ENCODE measurements around the gene KDM2A. TPM values are rescaled to one million over a fixed set of nuclear protein-coding genes. Genes with fewer than 3 reads are reported as not detected.
"Not testable (repeated sequence)": the region's sequence is repeated elsewhere in the genome, so short reads cannot be mapped to it uniquely, and the experiment has no call there.

KDM2A gene
- total RNA-seq, 2 experiments from 2014 or later, result 128 to 134 TPM

DNA sequence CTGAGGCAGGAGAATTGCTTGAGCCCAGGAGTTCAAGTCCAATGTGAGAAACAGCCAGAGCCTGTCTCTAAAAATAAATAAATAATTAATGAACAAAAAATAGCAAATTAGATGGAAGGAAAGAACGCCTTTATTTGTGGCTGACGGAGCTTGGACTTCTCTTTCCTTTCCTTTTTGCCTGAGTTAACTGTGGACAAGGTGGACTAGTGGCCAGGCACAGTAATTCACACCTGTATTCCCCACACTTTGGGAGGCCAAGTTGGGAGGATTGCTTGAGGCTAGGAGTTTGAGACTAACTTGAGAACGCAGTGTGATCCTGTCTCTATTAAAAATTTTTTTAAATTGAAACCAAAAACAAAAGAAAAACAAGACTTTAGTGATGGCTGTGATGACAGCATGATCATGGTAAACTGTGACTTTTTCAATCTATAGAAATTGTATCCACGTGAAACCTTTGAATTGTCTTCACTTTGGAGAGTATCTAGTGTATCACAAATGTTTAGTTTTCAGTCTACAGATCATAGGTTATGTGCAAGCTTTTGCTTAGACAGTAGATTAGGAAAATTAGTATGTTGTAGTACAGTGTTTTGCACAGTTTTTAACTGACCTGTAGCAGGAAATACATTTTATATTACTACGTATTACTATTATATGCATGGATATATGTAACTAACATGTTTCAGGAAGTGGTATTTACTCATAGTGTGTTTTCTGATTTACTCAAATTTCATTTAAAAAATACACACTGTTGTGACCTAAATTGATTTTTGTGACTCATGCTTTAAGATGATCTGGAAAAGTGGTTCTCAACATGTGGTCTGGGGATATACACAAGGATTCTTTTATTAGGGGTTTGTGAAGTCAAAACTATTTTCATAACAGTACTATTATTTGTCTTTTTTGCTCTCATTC, 42.1 kb downstream of the KDM2A start:
- Mint-ChIP-seq H3K4me1 (peaks cover 16% of the 10 kb centered on the region), H3K27ac (no peak overlapping the region), H3K4me3 (no peak overlapping the region), H3K27me3 (no peaks in the 10 kb centered on the region), H3K36me3 (peaks cover 14% of the 10 kb centered on the region), H3K9me3 (no peaks in the 10 kb centered on the region)
- no peak for DNase-seq
- POLR2A ChIA-PET, result interaction anchor here (0.7 kb wide), 1 partner anchor 48 kb away, joined by 3 read pairs; no protein-coding TSS in a partner anchor
- no peak for ATAC-seq (ENCODE audit: low read depth)

DNA sequence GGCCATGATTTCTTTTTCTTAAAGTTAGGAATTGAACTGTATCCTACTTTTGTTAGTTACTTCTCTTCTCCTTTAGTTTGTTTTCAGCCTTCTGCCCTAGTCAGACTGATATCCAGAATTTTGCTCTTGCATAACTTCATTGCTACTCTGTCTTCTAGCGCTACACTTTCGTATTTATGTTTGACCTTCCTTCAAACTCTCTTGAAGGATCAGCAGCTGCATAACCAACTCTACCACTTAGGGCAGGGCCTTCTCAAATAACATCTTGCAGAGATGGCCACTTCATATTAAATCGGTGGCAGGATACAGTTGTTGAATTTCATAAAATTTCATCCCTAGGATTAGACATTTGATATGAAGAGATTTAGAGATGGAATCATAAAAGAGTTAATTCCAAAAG, 43.9 kb downstream of the KDM2A start:
- DNase-seq (no peak), ATAC-seq (ENCODE audit: low read depth) (no peak)
- H3K9me3 Mint-ChIP-seq, result no peaks in the 10 kb centered on the region
- peaks cover 12% of the 10 kb centered on the region for H3K36me3 Mint-ChIP-seq
- POLR2A ChIA-PET, result no interaction called here
- no peak overlapping the region for H3K4me3 Mint-ChIP-seq
- peaks cover 17% of the 10 kb centered on the region for H3K4me1 Mint-ChIP-seq
- no peak overlapping the region for H3K27ac Mint-ChIP-seq
- no peaks in the 10 kb centered on the region for H3K27me3 Mint-ChIP-seq

DNA sequence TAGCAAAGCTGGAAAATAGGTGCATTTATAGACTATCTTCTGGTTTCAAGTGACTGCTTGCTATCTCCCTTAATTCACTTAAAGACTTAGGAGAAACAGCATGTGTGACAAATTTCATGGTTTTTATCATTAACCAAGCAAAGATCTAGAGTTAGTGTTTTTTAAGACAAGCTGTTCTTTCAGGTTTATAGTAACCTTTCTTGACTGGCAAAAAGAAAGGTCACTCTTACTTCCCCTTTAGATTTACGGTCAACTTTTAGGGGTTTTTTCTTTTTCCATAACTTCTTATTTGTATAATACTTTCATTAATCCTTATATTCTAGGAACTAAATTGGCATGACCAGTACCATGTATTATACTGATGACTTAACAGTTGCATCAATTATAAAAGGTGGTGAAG, 46.6 kb downstream of the KDM2A start:
- Mint-ChIP-seq H3K9me3 (no peaks in the 10 kb centered on the region), H3K4me1 (peaks cover 21% of the 10 kb centered on the region), H3K27ac (no peak overlapping the region), H3K4me3 (no peak overlapping the region), H3K36me3 (peaks cover 10% of the 10 kb centered on the region), H3K27me3 (no peaks in the 10 kb centered on the region)
- POLR2A ChIA-PET, result no interaction called here
- DNase-seq (no peak), ATAC-seq (ENCODE audit: low read depth) (no peak)

DNA sequence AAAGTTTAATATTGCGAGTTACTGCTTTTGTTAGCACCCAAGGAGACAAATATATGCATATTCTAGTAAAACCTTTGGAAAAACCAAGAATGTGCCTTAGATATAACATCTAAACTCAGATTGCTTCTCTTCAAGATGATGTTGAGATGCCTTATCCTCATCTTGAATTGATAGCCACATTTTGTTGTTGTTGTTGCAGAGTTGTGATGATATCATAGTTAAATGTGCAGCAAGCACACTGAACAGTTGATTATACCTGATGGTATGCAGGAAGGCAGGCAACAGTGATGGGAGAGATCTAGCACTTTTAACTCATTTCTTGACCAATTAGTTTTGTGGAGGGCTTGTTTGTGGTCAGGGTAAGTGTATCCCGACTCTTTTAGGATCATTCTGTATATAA, 48.0 kb downstream of the KDM2A start:
- DNase-seq (no peak), ATAC-seq (ENCODE audit: low read depth) (no peak)
- Mint-ChIP-seq H3K4me3 (no peak overlapping the region), H3K36me3 (peaks cover 12% of the 10 kb centered on the region), H3K9me3 (no peaks in the 10 kb centered on the region), H3K4me1 (peaks cover 19% of the 10 kb centered on the region), H3K27ac (peak overlapping the region; percentile 37), H3K27me3 (no peaks in the 10 kb centered on the region)
- POLR2A ChIA-PET, result no interaction called here

DNA sequence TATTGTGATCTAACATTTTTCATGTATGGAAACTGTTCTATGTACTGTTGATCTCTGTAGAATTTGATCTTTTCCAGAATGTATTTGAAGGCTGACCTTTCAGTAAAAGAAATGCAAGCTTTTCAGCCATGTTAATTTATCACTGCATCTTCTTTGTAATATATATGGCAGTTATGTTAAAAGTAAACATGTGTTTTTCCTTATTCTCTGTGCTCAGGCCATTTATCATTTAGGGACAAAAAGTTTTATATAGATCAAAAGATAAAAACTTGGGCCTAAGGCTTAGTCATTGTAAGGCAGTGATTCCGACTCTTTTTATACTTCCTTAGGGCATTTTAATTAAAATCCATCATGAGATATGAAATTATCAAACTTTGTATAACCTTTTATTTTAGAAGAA, 48.7 kb downstream of the KDM2A start:
- POLR2A ChIA-PET, result interaction anchor here (0.7 kb wide), 1 partner anchor 55 kb away, joined by 3 read pairs; no protein-coding TSS in a partner anchor
- DNase-seq (no peak), ATAC-seq (ENCODE audit: low read depth) (no peak)
- Mint-ChIP-seq H3K4me3 (no peak overlapping the region), H3K36me3 (peaks cover 14% of the 10 kb centered on the region), H3K4me1 (peaks cover 19% of the 10 kb centered on the region), H3K9me3 (no peaks in the 10 kb centered on the region), H3K27ac (no peak overlapping the region), H3K27me3 (no peaks in the 10 kb centered on the region)

DNA sequence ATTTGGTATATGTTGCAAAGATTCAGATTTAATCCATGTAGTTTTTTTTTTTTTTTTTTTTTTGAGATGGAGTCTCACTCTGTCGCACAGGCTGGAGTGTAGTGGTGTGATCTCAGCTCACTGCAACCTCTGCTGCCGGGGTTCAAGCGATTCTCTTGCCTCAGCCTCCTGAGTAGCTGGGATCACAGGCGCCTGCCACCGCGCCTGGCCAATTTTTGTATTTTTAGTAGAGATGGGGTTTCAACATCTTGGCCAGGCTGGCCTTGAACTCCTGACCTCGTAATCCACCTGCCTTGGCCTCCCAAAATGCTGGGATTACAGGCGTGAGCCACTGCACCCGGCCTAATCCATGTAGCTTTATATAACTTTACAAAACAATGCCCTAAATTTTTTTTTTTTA, 49.8 kb downstream of the KDM2A start:
- not testable (repeated sequence) for H3K27me3 Mint-ChIP-seq; H3K9me3 Mint-ChIP-seq; DNase-seq; H3K4me3 Mint-ChIP-seq; H3K27ac Mint-ChIP-seq; ATAC-seq (ENCODE audit: low read depth); H3K36me3 Mint-ChIP-seq
- peaks cover 19% of the 10 kb centered on the region for H3K4me1 Mint-ChIP-seq
- POLR2A ChIA-PET, result interaction anchor here (0.6 kb wide), 1 partner anchor 236 kb away, joined by 3 read pairs; no protein-coding TSS in a partner anchor

DNA sequence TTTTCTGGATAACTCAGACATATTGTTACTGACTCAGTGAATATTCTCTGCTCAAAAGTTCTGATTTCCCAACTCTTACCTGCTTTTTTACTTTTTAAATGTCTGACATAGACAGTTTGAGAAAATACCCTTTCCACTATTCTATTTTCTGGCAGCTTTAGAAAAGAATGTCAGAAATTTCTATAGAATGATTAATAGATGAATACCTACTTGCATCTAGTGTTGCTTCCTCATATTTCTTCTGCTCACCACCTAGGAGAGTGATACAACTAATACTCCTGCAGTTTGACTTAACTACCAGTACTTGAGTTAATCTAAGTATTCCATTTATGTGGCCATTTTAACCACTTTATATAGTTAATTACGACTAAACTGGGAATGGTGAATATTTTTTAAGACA, 55.2 kb downstream of the KDM2A start:
- POLR2A ChIA-PET, result interaction anchor here (0.6 kb wide), 1 partner anchor 9 kb away, joined by 4 read pairs; no protein-coding TSS in a partner anchor
- Mint-ChIP-seq H3K4me3 (no peak overlapping the region), H3K27ac (no peak overlapping the region), H3K27me3 (no peaks in the 10 kb centered on the region), H3K4me1 (peaks cover 15% of the 10 kb centered on the region), H3K9me3 (no peaks in the 10 kb centered on the region), H3K36me3 (peaks cover 6% of the 10 kb centered on the region)
- ATAC-seq (ENCODE audit: low read depth) (no peak), DNase-seq (no peak)

DNA sequence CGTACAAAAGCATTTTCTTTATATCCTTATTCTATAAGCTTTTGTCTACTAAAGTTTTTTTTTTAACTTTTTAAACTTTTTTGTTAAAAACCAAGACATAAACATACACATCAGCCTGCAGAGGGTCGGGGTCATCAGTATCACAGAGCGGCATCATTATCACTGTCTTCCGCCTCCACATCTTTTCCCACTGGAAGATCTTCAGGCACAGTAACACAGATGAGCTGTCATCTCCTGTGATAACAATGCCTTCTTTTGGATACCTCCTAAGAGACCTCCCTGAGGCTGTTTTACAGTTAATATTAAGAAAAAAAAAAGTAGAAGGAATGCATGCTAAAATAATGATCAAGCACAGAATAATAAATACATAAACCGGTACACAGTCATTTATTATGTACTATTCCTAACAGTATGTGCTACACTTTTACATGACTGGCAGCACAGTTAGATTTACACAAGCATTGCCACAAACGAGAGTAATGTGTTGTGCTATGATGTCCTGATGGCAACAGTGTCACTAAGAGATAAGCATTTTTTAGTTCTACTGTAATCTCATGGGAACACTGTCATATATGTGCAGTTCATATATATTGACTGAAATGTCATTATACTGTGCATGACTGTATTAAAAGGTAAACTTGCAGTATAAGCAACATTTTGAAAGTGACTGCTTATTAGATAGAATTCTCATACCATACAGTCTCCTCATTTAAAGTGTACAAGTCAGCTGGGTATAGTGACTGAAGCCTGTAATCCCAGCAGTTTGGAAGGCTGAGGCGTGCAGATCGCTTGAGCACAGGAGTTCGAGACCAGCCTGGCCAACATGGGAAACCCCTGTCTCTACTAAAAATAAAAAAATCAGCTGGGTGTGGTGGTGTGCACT, 58.6 kb downstream of the KDM2A start:
- DNase-seq, result no peak
- peaks cover 8% of the 10 kb centered on the region for H3K4me1 Mint-ChIP-seq

DNA sequence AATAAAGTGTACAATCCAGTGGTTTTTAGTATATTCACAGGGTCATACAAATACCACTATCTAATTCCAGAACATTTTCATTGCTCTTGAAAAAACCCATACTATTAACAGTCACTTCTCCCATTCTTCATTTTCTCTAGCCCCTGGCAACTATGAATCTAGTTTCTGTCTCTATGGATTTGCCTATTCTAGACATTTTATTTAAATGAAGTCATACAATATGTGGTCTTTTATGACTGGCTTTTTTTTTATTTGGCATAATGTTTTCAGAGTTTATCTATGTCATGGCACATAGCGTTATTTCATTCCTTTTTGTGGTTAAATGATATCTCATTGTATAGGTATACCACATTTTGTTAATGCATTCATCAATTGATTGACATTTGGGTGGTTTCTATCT, 59.4 kb downstream of the KDM2A start:
- peaks cover 8% of the 10 kb centered on the region for H3K4me1 Mint-ChIP-seq
- no peaks in the 10 kb centered on the region for H3K27me3 Mint-ChIP-seq
- peaks cover 12% of the 10 kb centered on the region for H3K36me3 Mint-ChIP-seq
- no peaks in the 10 kb centered on the region for H3K9me3 Mint-ChIP-seq
- POLR2A ChIA-PET, result no interaction called here
- H3K27ac Mint-ChIP-seq, result no peak overlapping the region
- no peak for ATAC-seq (ENCODE audit: low read depth)
- DNase-seq, result no peak
- H3K4me3 Mint-ChIP-seq, result no peak overlapping the region

More for the DNA sequence above, 58.6 kb downstream of the KDM2A start:
- peaks cover 6% of the 10 kb centered on the region for H3K36me3 Mint-ChIP-seq
- no peak overlapping the region for H3K27ac Mint-ChIP-seq
- H3K9me3 Mint-ChIP-seq, result no peaks in the 10 kb centered on the region
- ATAC-seq (ENCODE audit: low read depth), result no peak
- H3K27me3 Mint-ChIP-seq, result no peaks in the 10 kb centered on the region
- H3K4me3 Mint-ChIP-seq, result no peak overlapping the region
- POLR2A ChIA-PET, result no interaction called here

DNA sequence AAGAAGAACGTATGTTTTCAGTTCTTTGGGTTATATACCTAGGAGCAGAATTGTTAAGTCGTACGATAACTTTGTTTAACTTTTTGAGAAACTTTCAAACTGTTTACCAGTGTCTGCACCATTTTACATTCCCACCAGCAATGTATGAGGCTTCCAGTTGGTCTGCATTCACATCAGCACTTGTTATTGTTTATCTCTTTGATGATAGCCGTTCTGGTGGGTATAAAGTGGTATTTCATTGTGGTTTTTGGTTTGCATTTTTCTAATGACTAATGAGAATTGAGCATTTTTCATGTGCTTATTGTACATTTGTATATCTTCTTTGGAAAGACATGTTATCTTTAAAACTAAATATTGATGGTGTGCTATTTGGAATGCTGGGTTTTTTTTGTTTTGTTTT, 59.8 kb downstream of the KDM2A start:
- H3K9me3 Mint-ChIP-seq, result no peaks in the 10 kb centered on the region

DNA sequence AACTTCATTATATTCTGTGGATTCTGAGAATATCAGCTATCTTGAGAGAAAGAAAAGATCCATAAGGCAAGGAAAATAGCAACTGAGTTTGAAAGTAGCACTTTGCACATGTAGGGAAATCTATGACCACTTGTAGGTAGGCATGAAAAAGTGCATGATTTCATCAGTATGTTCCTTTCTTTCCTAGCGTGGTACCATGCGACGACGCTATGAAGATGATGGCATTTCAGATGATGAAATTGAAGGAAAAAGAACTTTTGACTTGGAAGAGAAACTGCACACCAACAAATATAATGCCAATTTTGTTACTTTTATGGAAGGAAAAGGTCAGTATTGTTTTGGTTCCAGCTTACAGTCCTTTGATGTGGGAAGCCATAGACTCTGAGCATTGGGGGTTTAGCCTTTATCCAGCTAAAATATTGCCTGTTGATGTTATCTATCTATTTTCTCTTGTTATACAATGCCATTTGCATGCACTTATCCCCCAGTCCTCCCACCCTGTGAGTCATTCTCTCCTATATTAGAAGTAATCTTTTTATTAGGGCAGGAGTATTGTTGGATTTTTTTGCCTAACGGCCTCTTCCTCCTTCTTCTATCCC, 60.9 kb downstream of the KDM2A start:
- Mint-ChIP-seq H3K4me1 (peaks cover 8% of the 10 kb centered on the region), H3K4me3 (no peak overlapping the region), H3K27me3 (no peaks in the 10 kb centered on the region), H3K27ac (no peak overlapping the region), H3K36me3 (peaks cover 18% of the 10 kb centered on the region), H3K9me3 (no peaks in the 10 kb centered on the region)
- ATAC-seq (ENCODE audit: low read depth), result no peak
- POLR2A ChIA-PET, result no interaction called here
- no peak for DNase-seq

More for the DNA sequence above, 59.8 kb downstream of the KDM2A start:
- ATAC-seq (ENCODE audit: low read depth), result no peak
- POLR2A ChIA-PET, result no interaction called here
- Mint-ChIP-seq H3K4me1 (peaks cover 8% of the 10 kb centered on the region), H3K27me3 (no peaks in the 10 kb centered on the region), H3K27ac (no peak overlapping the region), H3K4me3 (no peak overlapping the region), H3K36me3 (peaks cover 12% of the 10 kb centered on the region)
- no peak for DNase-seq

DNA sequence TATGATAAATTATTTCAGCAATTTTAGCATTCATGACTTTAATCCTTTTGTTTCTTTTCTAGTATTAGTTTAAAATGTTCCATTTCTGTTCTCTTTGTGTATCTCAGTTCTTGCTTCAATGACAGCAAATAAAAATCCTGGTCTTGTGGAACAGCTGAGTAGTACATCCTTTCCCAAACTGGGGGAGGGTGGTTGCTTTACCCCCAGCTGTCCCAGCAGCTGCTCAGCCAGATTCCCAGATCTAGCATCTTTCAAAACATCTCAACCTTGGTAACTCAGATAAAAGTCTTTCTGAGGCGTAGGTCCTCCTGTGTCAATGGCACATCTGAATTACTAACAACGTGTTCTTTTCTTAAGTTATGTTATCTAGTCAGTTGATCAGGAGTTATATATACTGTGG, 75.0 kb downstream of the KDM2A start:
- no peak for ATAC-seq (ENCODE audit: low read depth)
- Mint-ChIP-seq H3K27me3 (no peaks in the 10 kb centered on the region), H3K4me1 (peaks cover 11% of the 10 kb centered on the region), H3K36me3 (peaks cover 12% of the 10 kb centered on the region), H3K9me3 (no peaks in the 10 kb centered on the region), H3K27ac (no peak overlapping the region), H3K4me3 (no peak overlapping the region)
- no peak for DNase-seq
- POLR2A ChIA-PET, result no interaction called here

DNA sequence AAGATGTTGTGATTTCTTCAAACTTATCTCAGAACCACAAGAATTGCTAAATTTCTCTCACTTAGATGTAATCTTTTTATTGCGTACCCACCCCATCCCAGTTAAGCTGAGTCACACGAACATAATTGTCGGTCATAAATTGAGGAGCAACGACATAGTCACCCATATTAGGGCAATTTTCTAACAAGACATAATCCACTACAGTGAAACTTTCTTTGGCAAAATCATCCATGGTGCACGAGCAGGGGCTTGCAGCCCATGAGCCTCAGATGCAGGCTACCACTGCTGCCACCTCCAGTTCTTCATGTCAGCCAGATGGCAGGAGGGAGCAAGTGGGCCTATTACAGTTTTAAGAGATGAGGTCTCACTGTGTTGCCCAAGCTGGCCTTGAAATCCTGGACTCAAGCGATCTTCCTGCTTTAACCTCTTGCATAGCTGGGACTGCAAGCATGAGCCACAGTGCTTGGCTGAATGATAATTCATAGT, 77.0 kb downstream of the KDM2A start:
- no peaks in the 10 kb centered on the region for H3K9me3 Mint-ChIP-seq
- no peak overlapping the region for H3K4me3 Mint-ChIP-seq
- DNase-seq (no peak), ATAC-seq (ENCODE audit: low read depth) (no peak)
- peak overlapping the region; percentile 45 for H3K27ac Mint-ChIP-seq
- peaks cover 6% of the 10 kb centered on the region for H3K4me1 Mint-ChIP-seq
- no peaks in the 10 kb centered on the region for H3K27me3 Mint-ChIP-seq
- H3K36me3 Mint-ChIP-seq, result peaks cover 17% of the 10 kb centered on the region
- POLR2A ChIA-PET, result no interaction called here

Data from activated naive CD8-positive, alpha-beta T cell treated with anti-CD3 and anti-CD28 coated beads, Interleukin-2, amount 10 ng/mL, durations not matched to agents 7 days and 5 days (primary cell).